Thoracic aorta (tissue), 2 donors: Measurements from ENCODE around the gene NTN3. TPM values are rescaled to one million over a fixed set of nuclear protein-coding genes. Genes with fewer than 3 reads are reported as not detected.
"Not testable (repeated sequence)": the region's sequence is repeated elsewhere in the genome, so short reads cannot be mapped to it uniquely, and the experiment has no call there.

Experiments
- ATAC-seq: fragments of 150-250 bp; one replicate; pipeline ENCODE4 v1.8.0; 2017; ENCODE audit warnings: low read depth; ENCODE audit not compliant: insufficient number of reproducible peaks, low FRiP score
- DNase-seq: peaks from one replicate; pipeline ENCODE4 v3.0.0-alpha.2; 2020; ENCODE audit warnings: low spot score
- H3K27ac ChIP-seq, 2 donors: fragments of 200-600 bp; sonication (generic); 1 replicate in 1 of 2; 2 replicates in 1 of 2; pipeline ENCODE4 v1.5.1; 2016; ENCODE audit warnings: mild to moderate bottlenecking in 2 of 2, moderate library complexity in 2 of 2
- H3K27me3 ChIP-seq: fragments of 200-600 bp; sonication (generic); replicated peaks from 2 replicates; pipeline ENCODE4 v1.6.0; 2016; ENCODE audit warnings: mild to moderate bottlenecking; ENCODE audit not compliant: insufficient read depth
- H3K36me3 ChIP-seq: fragments of 200-600 bp; sonication (generic); one replicate; pipeline ENCODE4 v1.5.1; 2016
- H3K4me1 ChIP-seq, 2 donors: fragments of 200-600 bp; sonication (generic); 1 replicate in 1 of 2; 2 replicates in 1 of 2; pipeline versions ENCODE4 v1.5.1 to v1.6.0; 2016; ENCODE audit warnings: low read depth in 2 of 2, mild to moderate bottlenecking in 1 of 2; ENCODE audit not compliant: control insufficient read depth in 1 of 2
- H3K4me3 ChIP-seq: fragments of 200-600 bp; sonication (generic); 2 replicates; pipeline ENCODE4 v1.5.1; 2016; ENCODE audit warnings: mild to moderate bottlenecking
- H3K9me3 ChIP-seq: fragments of 200-600 bp; sonication (generic); 2 replicates; pipeline ENCODE4 v1.5.1; 2016
- CTCF ChIP-seq: fragments of 200-600 bp; sonication (generic); IDR thresholded peaks from one replicate; pipeline ENCODE4 v1.5.1; 2019; ENCODE audit warnings: antibody characterized with exemption
- total RNA-seq, 2 donors: library from RNA; depleted of rRNA; stranded (reverse); fragments of >200 nt; gene quantifications; one replicate each; pipeline versions ENCODE4 v1.1.0 to v1.2.3, GENCODE V29; 2016

NTN3 gene
- total RNA-seq, 2 donors from 2014 or later: 0.28 TPM; not detected in 1

- Histone ChIP-seq H3K4me3 (no peak overlapping the region), H3K9me3 (no peaks in the 10 kb centered on the region), H3K4me1 (no peaks in the 10 kb centered on the region), H3K36me3 (no peaks in the 10 kb centered on the region), H3K27me3 (no peaks in the 10 kb centered on the region), H3K27ac (no peak overlapping the region)
- DNase-seq (no peak), ATAC-seq (no peak)
- no peak for TF ChIP-seq CTCF
Measured at GRCh38 chr16:2436110-2436509, 35.0 kb upstream of the NTN3 start.

- Histone ChIP-seq H3K27ac (no peak overlapping the region), H3K36me3 (no peaks in the 10 kb centered on the region), H3K27me3 (no peaks in the 10 kb centered on the region), H3K9me3 (no peaks in the 10 kb centered on the region), H3K4me3 (no peak overlapping the region), H3K4me1 (no peaks in the 10 kb centered on the region)
- DNase-seq (no peak), ATAC-seq (no peak)
- no peak for TF ChIP-seq CTCF
Measured at GRCh38 chr16:2437032-2437790, 33.9 kb upstream of the NTN3 start.

GRCh38 chr16:2438121-2438520 lies 33.0 kb upstream of the NTN3 start:
- H3K36me3 ChIP-seq: no peaks in the 10 kb centered on the region
- H3K9me3 ChIP-seq: no peaks in the 10 kb centered on the region
- H3K27me3 ChIP-seq: no peaks in the 10 kb centered on the region
- H3K27ac ChIP-seq: no peak overlapping the region
- no peaks in the 10 kb centered on the region for H3K4me1 ChIP-seq
- DNase-seq: no peak
- ATAC-seq: no peak
- TF ChIP-seq CTCF: no peak
- H3K4me3 ChIP-seq: no peak overlapping the region

GRCh38 chr16:2439598-2439997 lies 31.5 kb upstream of the NTN3 start:
- Histone ChIP-seq H3K4me3 (no peak overlapping the region), H3K36me3 (no peaks in the 10 kb centered on the region), H3K4me1 (no peaks in the 10 kb centered on the region), H3K27me3 (no peaks in the 10 kb centered on the region), H3K9me3 (no peaks in the 10 kb centered on the region), H3K27ac (no peak overlapping the region)
- DNase-seq: no peak
- ATAC-seq: no peak
- no peak for TF ChIP-seq CTCF

GRCh38 chr16:2441143-2441804 lies 29.8 kb upstream of the NTN3 start:
- not testable (repeated sequence) for H3K27me3 ChIP-seq, H3K36me3 ChIP-seq, DNase-seq, ATAC-seq, H3K4me3 ChIP-seq, H3K9me3 ChIP-seq, H3K4me1 ChIP-seq, H3K27ac ChIP-seq
